ENCODE results near the gene HOXA1. TPM values are rescaled to one million over a fixed set of nuclear protein-coding genes. Genes with fewer than 3 reads are reported as not detected.

The HOXA1 gene
- total RNA-seq, 2 donors from 2014 or later: 2.4 to 3.0 TPM

DNA sequence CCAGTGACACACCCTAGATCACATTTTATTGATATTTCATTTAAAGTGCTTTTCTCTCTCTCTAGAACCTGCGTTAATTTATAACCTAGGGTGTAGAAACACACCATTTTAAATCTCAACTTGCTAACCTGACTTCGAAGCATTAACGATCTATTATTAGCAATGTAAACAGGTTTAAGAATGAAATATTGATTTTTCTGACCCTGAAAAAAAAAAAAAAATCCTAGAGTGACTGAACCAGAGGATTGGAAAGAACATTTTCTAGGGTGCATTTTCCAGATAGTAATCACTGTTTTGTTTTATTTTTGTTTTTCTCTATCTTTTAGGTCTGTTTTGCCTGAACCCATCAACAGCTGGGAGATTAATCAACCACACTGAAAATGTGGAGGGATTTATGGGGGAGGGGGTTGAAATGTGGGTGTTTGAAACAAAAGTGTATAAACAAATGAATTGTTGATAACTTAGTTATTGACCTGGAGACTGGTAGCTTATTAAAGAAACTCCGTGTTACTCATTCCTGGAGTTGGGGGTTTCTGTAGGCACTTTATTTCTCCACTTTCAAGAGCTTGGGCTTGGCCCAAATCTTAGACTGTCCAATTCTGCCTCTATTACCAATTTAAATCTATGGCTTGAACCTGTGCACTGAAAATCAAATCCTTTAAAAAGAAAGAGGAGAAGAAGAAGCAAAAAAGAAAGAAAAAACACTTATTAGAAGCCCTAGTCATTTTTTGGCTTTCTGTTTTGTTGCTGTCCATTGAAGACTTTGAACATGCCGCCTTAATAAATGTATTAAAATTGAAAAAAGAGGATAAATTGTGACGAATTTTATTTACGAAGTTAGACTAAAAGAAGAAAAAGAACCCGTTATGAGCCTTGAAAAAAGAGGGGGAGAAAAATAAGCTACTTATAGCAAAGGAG lies 3.9 kb upstream of the HOXA1 start:
- DNase-seq: no peak
- intact Hi-C loops (cut with DNase I, micrococcal nuclease): loop anchor here in 1 of 2 donors (5.0 kb wide), 1 partner anchor 237 kb away; the partner anchor contains the start of gene SKAP2

DNA sequence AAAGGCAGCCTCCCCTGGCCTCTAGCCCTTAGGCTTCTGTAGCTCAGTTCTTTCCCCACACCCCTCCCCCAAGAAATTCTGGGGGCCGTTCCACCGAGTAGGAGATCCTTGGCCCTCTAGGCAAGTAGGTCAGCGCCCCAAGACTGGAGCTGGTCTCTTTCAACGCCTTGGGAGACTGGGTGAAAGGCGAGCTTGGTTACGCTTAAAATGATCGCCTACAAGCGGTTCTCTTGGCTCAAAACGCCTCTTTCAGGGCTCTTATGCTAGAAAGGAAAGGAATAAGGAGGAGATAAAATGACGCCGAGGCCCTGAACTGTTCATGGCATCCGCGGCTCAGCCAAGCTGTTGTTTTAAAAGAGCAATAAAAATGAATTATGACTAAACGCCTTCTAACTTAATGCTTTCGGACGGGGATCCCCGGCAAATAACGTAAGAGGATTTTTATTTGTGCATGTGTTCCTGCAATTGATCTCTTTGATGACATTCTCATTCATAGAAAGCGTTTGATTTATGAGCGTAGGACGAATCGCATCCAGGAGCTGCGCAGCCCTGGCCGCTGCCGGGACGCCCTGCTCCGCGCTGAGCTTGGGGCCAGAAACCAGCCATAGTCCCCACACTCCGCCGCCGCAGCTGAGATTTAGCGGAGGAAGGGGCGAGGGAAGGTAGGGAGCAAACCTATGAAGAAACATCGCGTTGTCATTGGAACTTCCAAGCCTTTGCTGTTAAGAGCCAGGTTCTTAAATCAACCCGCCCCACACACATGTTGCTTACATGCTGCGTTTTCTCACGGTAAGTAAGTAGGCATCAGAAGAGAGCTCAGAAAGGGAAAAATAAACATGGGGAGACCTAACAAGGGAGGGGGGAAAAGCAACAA lies 3.0 kb upstream of the HOXA1 start:
- ATAC-seq (peak; percentile 13), DNase-seq (peak; percentile 62 to 66)
- intact Hi-C loops (cut with DNase I, micrococcal nuclease): loop anchor here in 1 of 2 donors (5.0 kb wide), 1 partner anchor 237 kb away; the partner anchor contains the start of gene SKAP2

More for the DNA sequence above, 3.9 kb upstream of the HOXA1 start:
- ATAC-seq: no peak

DNA sequence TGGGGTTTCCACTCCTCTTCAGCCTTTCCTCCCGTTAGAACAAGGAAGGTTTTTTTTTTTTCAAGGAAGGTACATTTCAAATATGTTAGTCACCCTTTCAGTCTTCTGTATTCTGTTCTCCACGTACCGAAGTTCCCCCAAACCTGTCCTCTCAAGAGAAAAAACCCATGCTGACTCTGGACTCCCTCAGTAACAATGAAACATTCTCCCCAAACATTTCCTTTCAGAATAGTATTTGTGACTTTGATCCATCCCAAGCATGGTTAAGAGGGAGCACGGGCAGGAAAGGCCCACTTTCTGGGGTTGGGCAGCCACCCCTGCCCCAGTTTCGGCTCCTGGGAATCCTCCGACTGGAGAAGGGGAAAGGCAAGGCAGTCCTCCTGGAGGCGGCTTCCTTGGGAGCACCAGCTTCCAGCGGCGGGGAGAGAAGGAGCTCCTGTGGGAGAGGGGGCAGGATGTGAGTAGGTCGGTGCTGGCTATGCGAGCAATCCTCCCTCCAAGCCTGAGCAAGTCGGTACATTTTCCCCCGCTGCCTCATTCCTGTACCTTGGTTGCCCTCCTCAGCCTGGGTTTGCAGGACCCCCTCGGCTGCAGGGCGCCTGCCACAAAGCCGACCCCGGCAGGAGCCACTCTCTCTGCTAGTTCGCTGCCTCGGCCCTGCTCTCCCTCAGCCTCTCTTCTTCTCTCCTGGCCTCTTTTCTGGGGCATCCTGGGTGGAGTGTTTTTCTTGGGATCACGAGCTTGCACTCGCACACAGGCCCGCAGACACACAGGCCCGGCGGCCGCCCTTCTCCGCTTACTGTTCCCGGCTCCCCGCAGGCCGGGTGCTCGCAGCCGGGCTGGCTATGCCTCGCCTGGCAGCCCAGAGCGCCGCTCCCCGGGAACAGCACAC lies 2.1 kb upstream of the HOXA1 start:
- intact Hi-C loops (cut with DNase I, micrococcal nuclease): loop anchor here in 1 of 2 donors (5.0 kb wide), 1 partner anchor 236 kb away; the partner anchor contains the start of gene SKAP2
- ATAC-seq (peak; percentile 9), DNase-seq (peak in 1 of 2 donors; percentile 50)

GRCh38 chr7:27096768-27097514 lies 1.1 kb upstream of the HOXA1 start:
- DNase-seq (peak in 1 of 2 donors; percentile 59), ATAC-seq (peak; percentile 31)
- intact Hi-C loops (cut with DNase I, micrococcal nuclease): loop anchor here in 1 of 2 donors (5.0 kb wide), 1 partner anchor 235 kb away; the partner anchor contains the start of gene SKAP2

GRCh38 chr7:27095050-27095896 lies 527 bp downstream of the HOXA1 start:
- ATAC-seq (no peak), DNase-seq (no peak)
- intact Hi-C loops (cut with DNase I, micrococcal nuclease): loop anchor here in 1 of 2 donors (5.0 kb wide), 1 partner anchor 233 kb away; the partner anchor contains the start of gene SKAP2

- intact Hi-C loops (cut with DNase I, micrococcal nuclease): loop anchor here in 1 of 2 donors (5.0 kb wide), 1 partner anchor 232 kb away; the partner anchor contains the start of gene SKAP2
- no peak for ATAC-seq
These were observed 1.3 kb downstream of the HOXA1 start for GRCh38 chr7:27094304-27095049.

GRCh38 chr7:27093184-27093895 lies 2.5 kb downstream of the HOXA1 start:
- intact Hi-C loops (cut with DNase I, micrococcal nuclease): no loop called here
- ATAC-seq (no peak), DNase-seq (no peak)

More at GRCh38 chr7:27094304-27095049, 1.3 kb downstream of the HOXA1 start:
- no peak for DNase-seq

DNA sequence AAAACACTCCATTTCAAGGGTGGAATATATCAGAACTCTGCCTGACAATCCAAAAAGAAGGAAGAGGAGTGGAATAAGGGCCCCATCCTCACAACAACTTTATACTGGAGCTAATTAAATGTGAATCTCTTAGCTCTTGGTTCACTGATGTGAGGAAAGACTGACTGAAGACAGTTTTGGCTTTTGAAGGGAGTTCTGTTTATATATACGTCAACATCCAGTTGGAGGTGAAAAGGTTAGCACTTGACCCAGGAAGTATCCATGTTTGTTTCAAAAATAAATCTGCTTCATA lies 3.0 kb downstream of the HOXA1 start:
- DNase-seq (no peak), ATAC-seq (no peak)
- intact Hi-C loops (cut with DNase I, micrococcal nuclease): no loop called here

DNA sequence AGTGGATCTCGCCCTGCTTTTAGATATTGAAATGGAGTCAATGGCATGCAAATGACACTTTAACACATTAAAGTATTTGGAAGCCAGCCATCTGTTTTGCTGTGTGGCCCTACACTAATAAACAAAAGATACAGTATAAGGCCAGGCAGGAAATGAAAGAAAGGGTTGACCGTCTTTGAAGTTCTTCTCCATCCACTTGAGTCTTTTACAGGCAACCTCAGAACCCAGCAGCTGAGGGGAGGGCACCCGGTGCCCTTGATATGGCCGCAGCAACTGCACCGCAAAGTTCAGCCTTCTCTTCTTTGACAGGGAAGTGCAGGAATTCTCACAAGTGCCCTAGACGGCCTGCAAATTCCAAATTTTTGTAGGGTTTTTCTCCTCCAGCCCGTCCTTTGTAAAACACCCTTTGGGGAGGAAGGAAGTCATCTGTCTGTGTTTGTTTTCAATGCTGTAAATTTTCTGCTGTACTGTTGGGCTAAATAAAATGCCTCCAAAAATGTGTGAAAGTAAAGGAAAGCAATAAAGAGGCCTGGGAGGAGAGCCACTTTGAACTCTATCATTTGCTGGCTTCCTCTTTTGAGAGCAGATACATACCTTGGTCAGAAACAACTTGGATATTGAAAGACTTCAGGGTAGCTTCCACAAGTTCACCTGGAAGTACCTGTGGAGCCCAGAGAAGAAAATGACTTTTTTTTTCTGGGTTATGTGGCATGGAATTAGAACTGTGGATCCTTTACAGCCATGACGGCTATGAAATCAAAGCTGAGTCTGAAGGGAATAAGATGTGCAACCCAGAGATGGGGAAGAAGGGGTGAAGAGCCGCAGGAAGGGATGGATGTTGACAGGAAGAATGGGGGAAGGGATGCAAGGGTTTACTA lies 3.6 kb downstream of the HOXA1 start:
- DNase-seq: no peak
- intact Hi-C loops (cut with DNase I, micrococcal nuclease): no loop called here
- no peak for ATAC-seq

DNA sequence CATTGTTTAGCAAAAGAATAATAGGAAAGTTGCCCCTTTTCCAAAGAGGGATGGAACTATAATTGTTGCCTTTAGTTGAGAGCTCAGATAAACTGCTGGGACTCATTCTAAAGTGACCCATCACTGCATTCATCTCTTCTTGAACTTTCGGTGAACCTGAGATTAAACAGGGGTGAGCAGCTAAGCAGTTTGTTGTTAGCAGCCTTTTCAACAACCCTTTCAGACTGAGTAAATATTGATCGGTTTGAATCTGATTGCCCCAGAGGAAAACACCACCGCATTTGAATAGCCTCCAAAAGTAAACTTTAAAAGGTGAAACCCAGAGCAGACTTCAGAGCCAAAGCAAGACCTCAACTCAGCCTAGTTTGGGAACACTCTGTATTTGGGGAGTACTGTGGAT lies 4.7 kb downstream of the HOXA1 start:
- intact Hi-C loops (cut with DNase I, micrococcal nuclease): no loop called here
- DNase-seq: no peak
- ATAC-seq: no peak

- intact Hi-C loops (cut with DNase I, micrococcal nuclease): no loop called here
- DNase-seq: no peak
- no peak for ATAC-seq
These were observed 7.5 kb downstream of the HOXA1 start for GRCh38 chr7:27088002-27088922.

DNA sequence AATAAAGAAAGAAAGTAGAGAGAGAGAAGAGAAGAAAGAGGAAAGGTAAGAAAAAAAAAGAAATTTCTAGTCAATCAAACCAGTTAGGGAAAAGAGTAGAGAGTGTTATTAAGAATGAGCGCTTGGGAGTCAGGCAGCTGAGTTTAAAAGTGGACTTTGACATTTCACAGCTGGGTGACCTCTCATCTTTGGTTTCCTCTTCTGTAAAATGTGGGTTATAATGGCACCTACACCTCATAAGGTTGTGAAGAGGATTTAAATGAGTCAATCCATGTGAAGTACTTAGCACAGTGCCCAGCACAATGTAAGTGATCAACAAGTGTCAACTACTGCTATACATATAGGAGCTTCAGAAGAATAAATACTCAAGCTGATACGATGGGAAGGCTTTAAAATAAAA lies 12.2 kb downstream of the HOXA1 start:
- DNase-seq: no peak
- intact Hi-C loops (cut with DNase I, micrococcal nuclease): no loop called here
- ATAC-seq: peak; percentile 44

GRCh38 chr7:27082171-27082570 lies 13.6 kb downstream of the HOXA1 start:
- ATAC-seq (no peak), DNase-seq (no peak)
- intact Hi-C loops (cut with DNase I, micrococcal nuclease): no loop called here
